T1000 (cell line): Measurements from ENCODE around the gene SACS.
"Not testable (repeated sequence)": the region's sequence is repeated elsewhere in the genome, so short reads cannot be mapped to it uniquely, and the experiment has no call there.

Experiments used
- DNase-seq: peaks from one replicate; lab custom pipeline; 2025; ENCODE audit warnings: mixed read lengths; lab: John Stamatoyannopoulos, UW

The SACS gene

GRCh38 chr13:23314837-23315236 lies 118.7 kb downstream of the SACS start:
- not testable (repeated sequence) for DNase-seq

- no peak for DNase-seq
Measured at GRCh38 chr13:23292586-23292985, 140.9 kb downstream of the SACS start.

- peak; percentile 12 for DNase-seq
Measured at GRCh38 chr13:23289917-23290357, 143.6 kb downstream of the SACS start.

- no peak for DNase-seq
Measured at GRCh38 chr13:23288995-23289394, 144.5 kb downstream of the SACS start.

- no peak for DNase-seq
Measured at GRCh38 chr13:23288564-23288963, 144.9 kb downstream of the SACS start.

GRCh38 chr13:23279321-23279720 lies 154.2 kb downstream of the SACS start:
- no peak for DNase-seq
